Measurements from ENCODE around the gene NUP214.
A peak's percentile ranks its signal among the peaks of the same experiment; 100 is the strongest.
"Not testable (repeated sequence)": the region's sequence is repeated elsewhere in the genome, so short reads cannot be mapped to it uniquely, and the experiment has no call there.

The NUP214 gene

DNA sequence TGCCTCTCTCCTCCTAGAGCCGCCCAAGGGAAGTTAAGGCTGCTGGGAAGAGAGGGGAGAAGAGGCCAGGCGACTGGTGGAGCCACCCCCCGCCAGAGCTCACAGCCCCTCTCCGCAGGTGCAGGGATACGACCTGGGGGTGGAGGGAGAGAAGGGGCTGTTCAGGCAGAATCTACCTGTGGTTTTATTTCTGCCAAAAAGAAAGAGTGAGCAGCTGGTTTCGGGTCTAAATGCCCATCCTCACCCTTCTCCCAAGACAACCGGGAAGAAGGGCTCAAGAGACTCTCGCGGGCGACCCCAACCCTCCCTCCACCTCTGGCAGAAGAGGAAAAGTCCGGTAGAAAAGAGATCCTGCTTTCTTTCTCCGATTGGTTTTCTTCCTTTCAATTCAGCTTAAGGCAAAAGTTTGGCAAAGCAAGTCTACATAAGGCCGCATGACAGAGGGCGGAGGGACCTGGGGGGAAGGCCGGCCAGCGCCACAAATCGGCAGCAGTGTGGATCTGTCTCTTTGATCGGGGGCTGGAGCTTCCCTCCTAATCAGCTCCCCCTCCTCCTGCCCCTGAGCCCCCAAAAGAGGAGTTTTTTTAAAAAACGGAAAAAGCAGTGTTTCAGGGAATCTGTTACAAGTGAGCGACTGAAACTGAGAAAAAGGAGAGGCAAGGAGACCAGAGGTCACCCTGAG, 134.7 kb downstream of the NUP214 start:
- peak; percentile 0 for DNase-seq

DNA sequence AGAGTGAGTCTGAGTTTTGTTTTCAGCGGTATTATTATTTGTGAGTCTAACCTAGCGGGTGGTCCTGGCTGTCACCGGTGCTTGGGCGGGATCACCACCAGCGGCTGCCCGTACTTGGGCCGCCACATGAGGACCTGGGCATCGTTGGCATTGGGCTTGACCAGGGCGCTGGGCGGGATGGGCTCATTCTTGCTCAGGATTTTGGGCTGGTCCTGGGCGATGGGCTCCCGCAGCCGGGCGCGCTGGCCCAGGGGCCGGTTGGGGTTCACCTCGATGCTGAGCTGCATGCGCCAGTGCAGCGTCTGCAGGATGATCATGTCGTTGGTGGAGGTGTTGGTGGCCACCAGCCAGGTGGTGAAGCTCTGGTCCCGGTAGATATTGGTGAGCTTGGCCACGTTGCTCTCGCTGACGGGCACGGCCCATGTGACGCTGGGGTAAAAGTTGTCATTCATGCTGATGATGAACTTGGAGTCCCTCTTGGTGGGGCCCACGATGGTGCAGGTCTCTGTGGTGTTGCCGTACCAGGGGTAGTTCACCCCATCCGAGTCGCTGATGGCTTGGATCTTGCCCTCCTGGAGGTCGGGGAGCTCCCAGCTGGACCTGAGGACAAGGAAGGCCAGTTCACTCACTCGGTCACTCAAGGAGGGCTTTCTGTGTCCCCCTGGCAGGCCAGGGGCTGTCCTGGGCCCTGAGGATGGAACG, 135.5 kb downstream of the NUP214 start:
- no peak for DNase-seq

DNA sequence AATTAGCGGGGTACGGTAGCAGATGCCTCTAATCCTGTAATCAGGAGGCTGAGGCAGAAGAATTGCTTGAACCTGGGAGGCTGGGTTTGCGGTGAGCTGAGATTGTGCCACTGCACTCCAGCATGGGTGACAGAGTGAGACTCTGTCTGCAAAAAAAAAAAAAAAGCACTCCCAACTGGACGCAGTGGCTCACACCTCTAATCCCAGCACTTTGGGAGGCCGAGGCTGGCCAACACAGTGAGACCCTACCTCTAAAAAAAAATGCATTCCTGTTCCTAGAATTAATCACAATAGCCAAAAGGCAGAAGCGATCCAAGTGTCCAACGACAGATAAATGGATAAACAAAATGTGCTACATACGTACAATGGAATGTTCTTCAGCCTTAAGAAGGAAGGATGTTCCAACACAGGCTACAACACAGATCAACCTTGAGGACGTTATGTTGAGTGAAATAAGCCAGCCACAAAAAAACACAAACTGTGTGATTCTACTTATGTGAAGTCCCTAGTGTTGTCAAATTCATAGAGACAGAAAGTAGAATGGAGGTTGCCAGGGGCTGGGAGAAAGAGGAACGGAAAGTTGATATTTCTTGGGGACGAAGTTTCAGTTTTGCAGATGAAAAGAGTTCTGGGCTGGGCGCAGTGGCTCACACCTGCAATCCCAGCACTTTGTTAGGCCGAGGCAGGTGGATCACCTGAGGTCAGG, 137.1 kb downstream of the NUP214 start:
- no peak for DNase-seq

DNA sequence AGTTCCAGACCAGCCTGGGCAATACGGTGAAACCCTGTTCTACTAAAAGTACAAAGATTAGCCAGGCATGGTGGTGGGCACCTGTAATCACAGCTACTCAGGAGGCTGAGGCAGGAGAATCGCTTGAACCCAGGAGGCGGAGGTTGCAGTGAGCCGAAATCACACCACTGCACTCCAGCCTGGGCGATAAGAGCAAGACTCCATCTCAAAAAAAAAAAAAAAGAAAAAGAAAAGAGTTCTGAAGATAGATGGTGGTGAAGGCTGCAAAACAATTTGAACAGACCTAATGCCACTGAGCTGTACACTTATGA, 137.6 kb downstream of the NUP214 start:
- DNase-seq = not testable (repeated sequence)

DNA sequence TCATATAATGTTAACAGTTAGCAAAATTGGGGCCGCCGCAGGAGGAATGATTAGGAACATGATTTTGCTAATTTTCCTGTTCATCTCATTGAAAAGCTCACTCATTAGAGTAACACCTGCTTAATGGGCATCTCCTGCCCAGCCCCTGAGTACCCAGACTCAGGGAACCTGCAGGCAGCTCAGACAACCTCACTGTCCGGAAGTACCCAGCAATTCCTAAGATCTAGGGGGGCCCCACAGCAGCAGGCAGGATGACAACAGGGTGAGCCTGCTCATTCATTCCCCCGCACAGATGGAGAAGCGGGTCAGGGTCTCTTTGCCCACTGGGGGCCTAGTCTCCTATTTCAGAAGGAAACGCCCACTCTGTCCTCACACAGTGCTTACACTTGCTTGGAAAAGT, 138.3 kb downstream of the NUP214 start:
- DNase-seq = no peak

DNA sequence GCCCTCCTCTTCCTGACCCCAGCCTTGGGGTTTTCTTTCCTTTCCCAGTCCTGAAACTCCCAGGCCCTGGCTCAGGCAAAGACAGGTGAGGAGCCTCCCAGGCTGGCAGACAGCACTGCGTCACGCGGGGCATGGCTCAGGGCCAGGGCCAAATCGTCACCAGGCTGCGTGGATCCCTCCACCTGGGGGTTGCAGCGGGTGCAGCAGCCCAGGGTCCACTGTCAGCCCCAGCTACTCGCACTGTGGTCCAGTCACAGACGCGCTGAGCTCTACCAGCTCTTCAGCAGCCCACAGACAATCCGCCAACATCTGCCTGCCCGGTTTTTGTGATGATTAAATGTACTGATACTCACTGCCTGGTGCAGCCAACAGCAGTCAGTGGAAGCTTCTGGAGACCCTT, 138.8 kb downstream of the NUP214 start:
- DNase-seq = no peak

DNA sequence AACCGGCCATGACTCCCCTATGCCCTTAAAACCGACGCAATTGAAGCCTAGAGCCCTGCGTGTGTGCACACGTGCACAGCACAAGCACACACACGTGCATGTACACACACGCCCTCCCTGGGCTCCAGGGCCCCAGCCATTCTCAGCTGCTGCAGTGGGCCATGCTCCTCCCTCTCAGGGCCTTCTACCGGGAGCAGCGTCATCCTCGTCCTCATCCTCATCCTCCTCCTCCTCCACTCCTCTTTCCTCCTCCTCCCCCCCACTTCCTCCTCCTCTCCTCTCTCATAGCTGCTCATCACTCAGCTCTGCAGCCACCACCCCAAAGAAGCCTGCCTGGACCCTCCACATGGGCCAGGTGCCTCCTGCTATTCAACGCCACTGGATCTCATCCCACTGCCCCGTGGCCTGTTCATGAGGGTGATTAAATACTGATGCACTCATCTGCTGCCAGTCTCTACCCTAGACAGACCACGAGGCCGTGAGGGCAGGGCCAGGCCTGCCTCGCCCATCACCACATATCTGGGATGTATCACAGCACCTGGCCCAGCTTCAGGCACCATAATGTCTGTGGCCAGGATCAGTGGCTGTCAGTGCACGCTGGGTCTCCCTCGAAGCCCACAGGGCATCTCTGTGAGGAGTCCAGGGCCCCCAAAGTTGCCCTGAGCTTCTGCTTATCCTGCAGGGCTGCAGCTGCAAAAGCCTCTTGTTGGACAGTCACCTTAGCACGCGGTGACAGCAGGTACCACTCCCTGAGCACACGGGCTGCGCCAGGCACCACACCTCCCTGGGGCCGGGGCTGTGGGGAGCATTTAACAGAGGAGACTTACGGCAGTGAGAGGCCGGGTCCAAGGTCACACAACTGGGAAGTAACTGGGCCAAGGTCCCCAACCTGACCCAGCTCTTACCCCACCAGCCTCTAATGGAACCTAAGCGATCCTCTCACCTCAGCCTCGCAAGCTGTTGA, 141.2 kb downstream of the NUP214 start:
- DNase-seq = no peak

DNA sequence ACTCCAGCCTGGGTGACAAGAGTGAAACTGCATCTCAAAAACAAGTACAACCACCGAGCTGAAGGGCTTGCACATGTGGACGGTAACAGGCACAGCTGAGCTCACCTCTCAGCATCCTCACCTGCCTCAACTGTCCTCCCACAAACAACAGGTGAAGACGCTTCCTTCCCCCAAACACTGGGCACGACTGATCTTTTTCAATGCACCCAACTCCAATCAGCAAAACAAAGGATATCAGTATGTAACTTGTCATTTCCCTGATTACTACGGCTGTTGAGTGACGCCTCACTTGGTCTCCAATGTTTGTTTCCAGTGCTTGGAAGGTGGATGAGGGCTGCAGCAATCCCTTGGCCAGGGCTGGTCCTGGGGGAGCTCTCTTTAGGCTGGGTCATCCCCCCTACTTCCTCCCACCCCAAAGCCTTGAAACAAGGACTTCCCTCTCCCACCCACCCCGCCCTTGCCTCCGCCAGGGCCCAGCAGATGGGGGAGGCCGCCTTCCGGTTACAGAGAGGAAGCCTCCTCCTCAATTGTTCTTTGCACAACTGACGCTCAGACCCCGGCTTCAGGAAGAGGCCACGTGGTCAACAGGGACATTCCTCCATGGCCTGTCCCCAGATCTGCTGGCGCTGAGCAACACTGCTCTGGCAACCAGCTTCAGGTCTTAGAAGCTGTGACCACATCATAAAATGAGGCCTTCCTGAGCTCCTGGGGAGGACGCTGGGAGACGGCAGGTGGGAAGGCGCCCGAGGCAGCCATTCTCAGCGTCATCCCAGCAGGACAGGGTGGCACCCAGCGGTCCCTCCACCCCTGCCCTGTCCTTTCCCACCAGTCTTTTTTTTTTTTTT, 145.0 kb downstream of the NUP214 start:
- no peak for DNase-seq

DNA sequence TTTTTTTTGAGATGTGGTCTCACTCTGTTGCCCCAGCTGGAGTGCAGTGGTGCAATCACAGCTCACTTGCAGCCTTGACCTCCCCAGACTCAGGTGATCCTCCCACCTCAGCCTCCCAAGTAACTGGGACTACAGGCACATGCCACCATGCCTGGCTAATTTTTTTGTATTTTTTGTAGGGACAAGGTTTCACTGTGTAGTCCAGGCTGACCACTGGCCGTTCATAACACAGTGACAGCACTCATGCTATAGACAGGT, 145.6 kb downstream of the NUP214 start:
- not testable (repeated sequence) for DNase-seq

DNA sequence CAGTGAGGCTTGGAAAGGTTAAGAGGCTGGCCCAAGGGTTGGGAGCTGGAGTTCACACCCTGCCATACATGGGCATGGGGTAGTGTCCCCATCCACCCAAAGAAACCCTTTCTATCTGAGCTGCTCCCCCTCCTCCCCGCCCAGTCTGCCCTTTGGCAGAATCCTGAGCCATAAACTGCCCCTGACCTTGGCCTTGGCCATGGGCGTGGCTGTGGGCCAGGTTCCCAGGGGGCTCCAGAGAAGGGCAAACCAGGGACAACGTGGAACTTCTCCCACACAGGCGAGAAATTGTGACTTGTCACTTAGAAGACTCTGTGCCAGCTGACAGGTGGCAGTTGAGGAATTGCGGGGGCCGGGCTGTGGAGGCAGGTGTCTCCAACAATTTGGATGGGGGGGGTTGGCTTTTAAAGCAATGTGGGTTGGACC, 146.1 kb downstream of the NUP214 start:
- DNase-seq = no peak

DNA sequence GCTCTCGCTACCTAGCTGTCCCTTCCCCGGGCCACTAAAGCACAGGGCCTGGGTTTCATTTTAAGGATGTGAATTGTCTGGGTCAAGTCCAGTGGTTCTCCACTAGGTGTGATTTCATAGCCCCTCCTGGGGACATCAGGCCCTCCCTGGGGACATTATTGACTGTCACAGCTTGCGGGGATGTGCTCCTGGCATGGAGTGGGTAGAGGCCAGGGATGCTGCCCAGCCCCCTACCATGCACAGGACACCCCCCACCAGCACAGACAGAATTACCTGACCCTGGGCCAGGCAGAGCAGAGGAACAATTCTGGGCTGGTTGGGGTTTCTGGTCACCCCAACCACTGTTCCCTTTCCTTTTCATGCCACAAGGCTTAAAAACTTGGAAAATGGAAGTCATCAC, 146.8 kb downstream of the NUP214 start:
- DNase-seq = no peak

DNA sequence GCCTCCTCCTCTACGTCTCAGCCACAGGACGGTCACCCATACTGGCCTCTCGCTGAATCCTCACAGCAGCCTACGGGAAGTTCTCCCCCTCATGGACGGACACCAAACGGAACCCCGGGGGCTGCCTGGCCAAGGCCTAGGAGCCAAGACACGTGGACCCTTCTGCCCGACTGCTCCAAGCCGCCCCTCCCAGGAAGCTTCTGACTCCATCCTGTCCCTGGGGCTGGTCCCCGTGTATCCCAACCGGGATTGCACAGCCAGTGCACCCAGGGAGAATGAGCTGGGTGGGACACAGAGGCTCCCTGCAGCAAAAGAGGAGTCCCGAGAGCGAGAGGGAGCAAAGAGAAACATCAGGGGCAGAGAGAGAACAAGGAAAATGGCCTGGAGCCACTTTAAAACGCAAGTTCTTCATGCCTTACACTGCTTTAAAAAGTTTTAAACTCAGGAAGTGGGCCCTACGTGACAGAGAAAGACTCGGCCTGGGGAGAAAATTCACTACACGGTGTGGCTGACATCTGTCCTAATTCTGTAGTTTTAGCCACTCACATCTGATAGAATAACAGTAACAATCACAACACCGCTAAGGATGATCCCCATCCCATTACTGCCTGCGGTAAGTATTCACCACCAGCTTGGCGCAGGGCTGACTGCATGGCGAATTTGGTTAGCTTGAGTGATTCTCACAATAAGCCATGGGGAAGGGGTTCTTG, 147.9 kb downstream of the NUP214 start:
- DNase-seq = no peak

DNA sequence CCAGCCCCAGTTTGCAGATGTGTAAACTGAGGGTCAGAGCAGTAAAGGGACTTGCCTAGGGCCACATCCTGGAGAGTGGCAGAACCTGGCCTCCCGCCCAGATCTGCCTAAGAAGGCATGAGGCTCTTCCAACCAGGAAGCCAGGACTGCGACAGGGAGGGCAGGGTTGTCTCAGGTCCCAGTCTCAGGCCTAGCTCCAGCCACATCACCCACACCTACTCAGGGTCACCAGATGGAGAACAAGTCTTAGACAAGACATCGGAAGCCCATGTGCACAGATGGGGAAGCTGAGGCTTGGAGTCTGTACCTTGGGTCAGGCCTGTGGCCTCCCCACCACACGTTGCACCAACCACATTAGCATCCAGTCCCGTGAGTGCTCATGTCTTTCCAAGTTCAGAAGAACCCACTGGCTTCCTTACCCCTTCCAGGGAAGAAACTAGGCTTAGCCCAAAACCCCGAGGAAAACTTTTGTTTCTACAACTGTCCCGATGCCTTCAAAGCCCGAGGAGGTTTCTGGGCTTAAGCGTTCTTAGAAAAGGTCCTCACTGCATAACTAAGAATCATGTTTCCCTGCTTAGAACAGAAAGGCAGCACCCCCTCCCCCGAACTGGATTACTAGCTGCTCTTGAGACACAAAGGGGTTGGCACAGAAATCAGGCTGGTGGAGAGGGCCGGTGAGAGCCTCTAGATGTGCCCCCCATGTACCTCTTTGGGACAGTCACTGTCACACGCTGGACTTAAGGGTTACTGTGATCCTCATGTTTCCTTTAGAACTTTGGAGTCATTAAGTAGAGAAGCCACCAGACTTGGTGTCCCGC, 148.7 kb downstream of the NUP214 start:
- no peak for DNase-seq

DNA sequence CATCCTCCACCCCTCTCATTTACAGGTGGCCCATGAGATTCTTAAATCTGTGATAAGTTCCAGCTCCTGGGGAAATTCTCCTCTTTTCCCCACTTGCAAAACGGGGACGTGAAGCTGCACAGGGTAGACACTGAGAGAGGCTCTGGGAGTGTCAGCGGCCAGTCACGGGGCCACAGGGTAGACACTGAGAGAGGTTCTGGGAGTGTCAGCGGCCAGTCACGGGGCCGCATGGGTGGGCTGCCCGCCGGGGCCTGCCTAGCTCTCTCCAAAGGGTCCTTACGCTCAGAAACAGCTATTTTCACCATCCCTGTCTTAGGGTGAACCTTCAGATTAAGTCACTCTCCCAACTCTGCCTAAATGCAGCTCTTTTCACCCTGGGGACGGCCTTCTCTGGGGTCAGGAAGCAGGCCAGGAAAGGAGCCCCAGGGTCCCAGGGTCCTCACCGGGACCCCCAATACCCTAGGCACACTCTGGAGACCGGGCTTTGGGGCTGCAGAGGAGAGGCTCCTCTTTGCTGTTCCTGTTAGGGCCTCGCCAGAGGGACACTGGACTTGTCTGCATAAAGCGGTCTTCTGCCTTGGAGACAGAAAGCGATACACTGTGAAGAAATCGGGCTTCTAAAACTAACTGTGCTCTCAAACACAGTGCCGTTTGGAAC, 149.4 kb downstream of the NUP214 start:
- DNase-seq = no peak

DNA sequence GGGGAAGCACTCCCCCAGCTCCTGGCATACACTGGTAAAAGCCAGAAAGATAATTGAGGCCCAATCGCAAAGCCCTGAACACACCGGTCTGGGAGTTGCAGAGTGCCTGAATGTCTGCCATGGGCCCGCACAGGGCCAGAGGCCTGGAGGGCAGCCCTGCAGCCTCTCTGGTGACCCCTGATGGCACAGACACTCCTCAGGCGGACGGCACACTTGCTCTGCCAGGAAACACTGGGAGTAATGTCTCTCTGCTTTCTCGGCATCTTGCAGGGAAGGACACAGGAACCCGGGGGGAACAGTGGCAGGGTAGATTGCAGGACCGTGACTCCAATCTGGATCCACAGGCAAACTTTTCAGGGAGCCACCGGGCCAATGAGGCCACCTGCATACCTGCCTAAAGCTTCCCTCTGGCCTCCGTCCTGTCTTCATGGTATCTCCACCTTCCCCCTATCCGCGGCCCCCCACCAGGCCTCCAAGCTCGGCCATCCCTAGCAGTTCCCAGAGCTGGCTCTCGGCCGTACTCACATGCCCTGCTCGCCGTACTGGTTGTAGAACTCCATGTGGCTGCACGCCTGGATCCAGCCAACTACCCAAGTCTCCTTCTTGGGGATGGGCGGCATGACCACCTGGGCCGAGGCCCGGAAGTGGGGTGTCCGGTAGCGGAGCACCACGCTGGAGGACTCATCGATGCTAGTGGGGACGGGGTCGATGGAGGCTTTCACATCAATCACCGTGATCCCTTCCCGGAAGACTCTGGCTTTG, 150.1 kb downstream of the NUP214 start:
- DNase-seq = no peak

DNA sequence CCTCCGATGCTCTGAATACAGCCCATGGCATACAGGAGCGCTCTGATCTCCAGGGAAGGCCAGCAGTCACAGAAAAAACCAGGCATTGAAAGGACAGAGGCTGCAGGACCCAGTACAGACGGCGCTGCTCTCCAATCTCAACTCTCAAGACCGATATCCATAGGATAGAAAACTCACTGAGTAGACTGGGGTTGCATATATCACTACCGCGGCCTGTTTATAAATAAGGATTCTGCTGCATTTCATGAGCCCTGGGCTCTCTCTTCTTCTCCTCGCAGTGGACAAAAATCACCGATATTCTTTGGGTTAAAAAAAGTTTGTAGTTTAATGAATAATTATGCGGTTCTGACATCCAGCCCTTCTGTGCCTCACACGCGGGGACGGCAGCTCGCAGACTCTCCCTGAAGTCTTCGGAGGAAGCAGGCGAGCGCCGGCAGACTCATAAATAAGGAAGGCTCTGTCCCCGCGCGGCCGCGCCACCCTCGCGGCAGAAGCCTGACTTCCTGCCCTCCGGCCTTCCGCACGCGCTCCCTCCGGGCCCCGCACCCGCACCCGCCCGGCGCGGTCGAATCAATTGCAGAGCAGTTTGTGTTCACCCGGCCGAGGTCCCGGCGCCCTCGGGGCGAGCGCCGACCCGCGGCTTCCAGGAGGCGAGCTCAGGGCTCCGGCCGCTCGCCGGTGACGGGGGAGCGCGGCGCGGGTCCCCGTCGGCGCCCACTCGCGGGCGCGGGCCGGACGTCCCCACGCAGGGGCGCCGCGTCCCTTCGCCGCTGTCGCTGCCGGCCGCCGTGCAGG, 150.9 kb downstream of the NUP214 start, which contains the start of gene FAM78A:
Gene FAM78A (minus strand): TSS at position 417 of the 795 bp plus-strand sequence. CDS start 331 bp downstream, at position 86.
- DNase-seq = peak; percentile 71

DNA sequence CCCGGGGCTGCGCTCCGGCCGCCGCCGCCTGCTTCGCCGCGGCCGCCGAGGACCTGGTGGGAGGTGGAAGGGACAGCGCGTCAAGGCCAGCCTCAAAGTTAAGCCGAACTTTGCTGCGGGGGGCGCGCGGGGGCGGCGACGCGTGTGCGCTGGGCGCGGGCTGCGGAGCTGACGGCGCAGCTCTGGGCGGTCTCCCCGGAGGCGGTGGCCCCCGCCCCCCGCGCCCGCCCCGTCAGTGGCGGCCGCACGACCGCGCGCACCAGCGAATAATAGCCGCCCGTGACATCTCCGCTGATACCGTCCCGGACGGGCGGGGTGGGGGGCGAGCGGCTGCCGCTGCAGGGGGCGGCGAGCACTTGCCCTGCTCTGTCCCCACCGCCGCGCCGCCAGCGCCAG, 151.5 kb downstream of the NUP214 start:
- no peak for DNase-seq

Data from right kidney (tissue), 1 donor.